ENCODE results near the gene CCBE1. TPM values are rescaled to one million over a fixed set of nuclear protein-coding genes. Genes with fewer than 3 reads are reported as not detected.
"Not testable (repeated sequence)": the region's sequence is repeated elsewhere in the genome, so short reads cannot be mapped to it uniquely, and the experiment has no call there.

Gene CCBE1
- polyA plus RNA-seq, 1 donor from 2014 or later, result 0.19 TPM

- H3K36me3 ChIP-seq (ENCODE audit: insufficient read depth, low read length), result no peaks in the 10 kb centered on the region
- H3F3A ChIP-seq (ENCODE audit: insufficient read depth, low read length, poor library complexity, severe bottlenecking), result no peaks in the 10 kb centered on the region
- no peaks in the 10 kb centered on the region for H3K27me3 ChIP-seq (ENCODE audit: insufficient read depth, low read depth, low read length)
- H2AFZ ChIP-seq (ENCODE audit: low read depth, low read length), result no peak overlapping the region
- no peak overlapping the region for H3K27ac ChIP-seq (ENCODE audit: low read length)
- no peak overlapping the region for H3K4me3 ChIP-seq (ENCODE audit: low read length)
- no peaks in the 10 kb centered on the region for H3K9me2 ChIP-seq (ENCODE audit: insufficient read depth, low read length)
- no peaks in the 10 kb centered on the region for H3K79me2 ChIP-seq (replicated peaks; ENCODE audit: insufficient read depth, low read length)
- no peak overlapping the region for H3K4me2 ChIP-seq (ENCODE audit: low read length)
- H3K9ac ChIP-seq (ENCODE audit: low read length), result no peak overlapping the region
- H3K9me3 ChIP-seq (ENCODE audit: low read length), result no peaks in the 10 kb centered on the region
- H4K20me1 ChIP-seq (ENCODE audit: insufficient read depth), result no peaks in the 10 kb centered on the region
- TF ChIP-seq TAF1 (IDR thresholded peaks at IDR 0.05; ENCODE audit: low read depth), result no peak
- TF ChIP-seq RAD21 (conservative IDR thresholded peaks at IDR 0.05), result no peak
- TF ChIP-seq MXI1 (conservative IDR thresholded peaks at IDR 0.05; ENCODE audit: poor library complexity, severe bottlenecking), result no peak
- TF ChIP-seq POLR2AphosphoS5 (IDR thresholded peaks at IDR 0.05), result no peak
- TF ChIP-seq CTCF (IDR thresholded peaks at IDR 0.05; ENCODE audit: poor library complexity, severe bottlenecking), result no peak
- TF ChIP-seq REST (IDR thresholded peaks at IDR 0.05; ENCODE audit: borderline replicate concordance), result no peak
- TF ChIP-seq EZH2 (IDR thresholded peaks at IDR 0.05; ENCODE audit: borderline replicate concordance, insufficient read depth, low read length, poor library complexity, severe bottlenecking), result no peak
- TF ChIP-seq EP300 (conservative IDR thresholded peaks at IDR 0.05; ENCODE audit: poor library complexity, severe bottlenecking), result no peak
- no peak for TF ChIP-seq SMC3 (conservative IDR thresholded peaks at IDR 0.05; ENCODE audit: poor library complexity)
Observed at GRCh38 chr18:59516356-59517155, 180.7 kb downstream of the CCBE1 start.

GRCh38 chr18:59515956-59516355, 181.3 kb downstream of the CCBE1 start:
- H2AFZ ChIP-seq (ENCODE audit: low read depth, low read length); H3K36me3 ChIP-seq (ENCODE audit: insufficient read depth, low read length); H3K9me2 ChIP-seq (ENCODE audit: insufficient read depth, low read length); H3K79me2 ChIP-seq (replicated peaks; ENCODE audit: insufficient read depth, low read length); H3K4me2 ChIP-seq (ENCODE audit: low read length); H3K4me3 ChIP-seq (ENCODE audit: low read length); H3K9ac ChIP-seq (ENCODE audit: low read length); H3F3A ChIP-seq (ENCODE audit: insufficient read depth, low read length, poor library complexity, severe bottlenecking); H3K27me3 ChIP-seq (ENCODE audit: insufficient read depth, low read depth, low read length); H4K20me1 ChIP-seq (ENCODE audit: insufficient read depth); H3K27ac ChIP-seq (ENCODE audit: low read length); H3K9me3 ChIP-seq (ENCODE audit: low read length): not testable (repeated sequence)
